OCI-LY3 (cell line): ENCODE results near the gene TMEM267.

Source experiments
- H2AFZ ChIP-seq: fragments of 200-600, 300-600 bp; shearing (Covaris generic); 2 replicates; pipeline ENCODE4 v1.6.0; 2014; ENCODE audit warnings: antibody characterized with exemption, low read depth, low read length
- H3K27ac ChIP-seq: fragments of 200-600, 300-600 bp; sonication (generic); 2 replicates; pipeline ENCODE4 v1.5.1; 2014; ENCODE audit warnings: mild to moderate bottlenecking, low read length, moderate library complexity, mixed read lengths
- H3K27me3 ChIP-seq: fragments of 200-600, 300-600 bp; sonication (generic); 2 replicates; pipeline ENCODE4 v1.6.1; 2014; ENCODE audit warnings: low read depth, low read length, mixed read lengths
- H3K36me3 ChIP-seq: fragments of 200-600, 300-600 bp; sonication (generic); replicated peaks from 2 replicates; pipeline ENCODE3; 2014; ENCODE audit warnings: low read depth, low read length, mixed read lengths
- H3K4me1 ChIP-seq: fragments of 300-600, 200-600 bp; sonication (generic); 2 replicates; pipeline ENCODE4 v1.6.1; 2014; ENCODE audit warnings: low read length, mixed read lengths
- H3K4me2 ChIP-seq: fragments of 200-600, 300-600 bp; sonication (generic); 2 replicates; pipeline ENCODE4 v1.6.1; 2014; ENCODE audit warnings: low read length, mixed read lengths
- H3K4me3 ChIP-seq: fragments of 300-600, 200-600 bp; sonication (generic); 2 replicates; pipeline ENCODE4 v1.5.1; 2014; ENCODE audit warnings: antibody characterized with exemption, mild to moderate bottlenecking, low read length, moderate library complexity
- H3K79me2 ChIP-seq: fragments of 300-600, 200-600 bp; shearing (Covaris generic); 2 replicates; pipeline ENCODE4 v1.6.1; 2014; ENCODE audit warnings: mild to moderate bottlenecking, low read length, mixed read lengths
- H3K9ac ChIP-seq: fragments of 300-600, 200-600 bp; shearing (Covaris generic); 2 replicates; pipeline ENCODE4 v1.6.0; 2014; ENCODE audit warnings: mild to moderate bottlenecking, low read length, moderate library complexity
- H3K9me3 ChIP-seq: fragments of 200-600, 300-600 bp; shearing (Covaris generic); 2 replicates; pipeline ENCODE4 v1.6.1; 2014; ENCODE audit warnings: low read length, mixed read lengths; ENCODE audit not compliant: insufficient read depth
- H4K20me1 ChIP-seq: fragments of 200-600, 300-600 bp; sonication (generic); 2 replicates; pipeline ENCODE4 v1.6.1; 2016; ENCODE audit warnings: low read length, mixed read lengths; ENCODE audit not compliant: insufficient read depth
- EZH2phosphoT487 ChIP-seq: fragments of 200-600 bp; shearing (Covaris generic); IDR thresholded peaks from 2 replicates; pipeline ENCODE4 v1.6.1; 2018; ENCODE audit warnings: antibody characterized with exemption, mixed run types, low read depth
- TF ChIP-seq, protein P1 (sequence below): fragments of 200-600, 300-600 bp; sonication (generic); IDR thresholded peaks from 2 replicates; pipeline ENCODE4 v1.5.1; 2014; ENCODE audit warnings: antibody characterized with exemption, low read length, low read depth

TMEM267 gene

DNA sequence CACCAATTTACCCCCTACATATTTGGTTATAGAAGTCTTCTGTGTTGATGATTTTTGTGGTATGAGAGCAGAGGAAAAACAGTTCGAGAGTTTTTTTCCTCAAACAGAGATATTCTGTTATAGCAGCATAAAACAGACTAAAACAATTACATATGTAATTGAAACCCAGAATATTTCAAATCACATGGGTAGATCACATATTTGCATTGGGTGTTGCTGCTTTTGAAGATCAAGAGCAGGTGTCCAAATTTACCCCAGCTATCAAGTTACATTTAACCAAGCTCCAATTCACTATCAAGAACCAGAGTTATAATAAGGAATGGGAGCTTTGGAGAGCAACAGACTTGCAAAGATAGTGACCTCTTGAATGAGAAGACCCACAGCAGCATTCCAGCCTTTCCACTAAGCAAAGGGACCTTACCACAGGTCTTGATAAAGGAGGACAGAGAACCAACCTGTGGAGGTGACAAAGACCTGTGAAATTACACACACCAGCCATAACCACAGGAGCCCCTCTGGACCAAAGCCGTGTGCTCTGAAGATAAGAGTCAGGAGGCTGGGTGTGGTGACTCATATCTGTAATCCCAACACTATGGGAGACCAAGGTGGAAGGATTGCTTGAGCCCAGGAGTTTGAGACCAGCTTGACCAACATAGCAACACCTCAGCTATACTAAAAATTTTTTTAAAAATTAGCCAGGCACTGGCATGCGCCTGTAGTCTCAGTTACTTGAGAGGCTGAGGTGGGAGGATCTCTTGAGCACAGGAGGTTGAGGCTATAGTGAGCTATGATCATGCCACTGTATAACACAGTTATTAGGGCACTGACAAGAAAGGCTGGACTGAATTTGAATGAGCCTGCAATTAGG is 67.5 kb downstream of the TMEM267 start:
- Histone ChIP-seq H3K27ac (no peak overlapping the region), H3K79me2 (no peaks in the 10 kb centered on the region), H3K4me1 (no peaks in the 10 kb centered on the region), H3K36me3 (no peaks in the 10 kb centered on the region), H3K9ac (no peak overlapping the region), H3K27me3 (no peaks in the 10 kb centered on the region), H2AFZ (no peak overlapping the region), H4K20me1 (no peaks in the 10 kb centered on the region), H3K9me3 (no peaks in the 10 kb centered on the region), H3K4me2 (no peak overlapping the region), H3K4me3 (no peak overlapping the region)
- TF ChIP-seq EZH2phosphoT487, result no peak
- TF ChIP-seq, protein P1, sequence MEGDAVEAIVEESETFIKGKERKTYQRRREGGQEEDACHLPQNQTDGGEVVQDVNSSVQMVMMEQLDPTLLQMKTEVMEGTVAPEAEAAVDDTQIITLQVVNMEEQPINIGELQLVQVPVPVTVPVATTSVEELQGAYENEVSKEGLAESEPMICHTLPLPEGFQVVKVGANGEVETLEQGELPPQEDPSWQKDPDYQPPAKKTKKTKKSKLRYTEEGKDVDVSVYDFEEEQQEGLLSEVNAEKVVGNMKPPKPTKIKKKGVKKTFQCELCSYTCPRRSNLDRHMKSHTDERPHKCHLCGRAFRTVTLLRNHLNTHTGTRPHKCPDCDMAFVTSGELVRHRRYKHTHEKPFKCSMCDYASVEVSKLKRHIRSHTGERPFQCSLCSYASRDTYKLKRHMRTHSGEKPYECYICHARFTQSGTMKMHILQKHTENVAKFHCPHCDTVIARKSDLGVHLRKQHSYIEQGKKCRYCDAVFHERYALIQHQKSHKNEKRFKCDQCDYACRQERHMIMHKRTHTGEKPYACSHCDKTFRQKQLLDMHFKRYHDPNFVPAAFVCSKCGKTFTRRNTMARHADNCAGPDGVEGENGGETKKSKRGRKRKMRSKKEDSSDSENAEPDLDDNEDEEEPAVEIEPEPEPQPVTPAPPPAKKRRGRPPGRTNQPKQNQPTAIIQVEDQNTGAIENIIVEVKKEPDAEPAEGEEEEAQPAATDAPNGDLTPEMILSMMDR, result no peak

DNA sequence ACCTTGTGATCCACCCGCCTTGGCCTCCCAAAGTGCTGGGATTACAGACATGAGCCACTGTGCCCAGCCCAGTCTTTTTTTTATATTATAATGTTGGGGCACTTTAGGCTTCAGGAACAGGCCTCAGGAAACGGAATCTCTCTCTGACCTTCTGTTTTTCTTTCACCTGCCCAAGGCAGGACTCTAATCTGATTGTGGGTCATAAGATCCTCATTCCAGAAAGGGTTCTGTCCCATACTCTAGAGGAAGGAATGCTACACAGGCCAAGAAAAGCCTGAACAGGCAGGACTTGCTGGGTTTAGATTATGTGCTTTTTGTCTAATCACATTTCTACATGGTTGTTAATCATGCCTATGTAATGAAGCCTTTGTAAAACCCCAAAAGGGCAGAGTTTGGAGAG is 69.7 kb downstream of the TMEM267 start:
- Histone ChIP-seq H3K4me2 (no peak overlapping the region), H3K79me2 (no peaks in the 10 kb centered on the region), H3K9ac (no peak overlapping the region), H4K20me1 (no peaks in the 10 kb centered on the region), H3K9me3 (no peaks in the 10 kb centered on the region), H3K27ac (no peak overlapping the region), H3K27me3 (no peaks in the 10 kb centered on the region), H2AFZ (no peak overlapping the region), H3K4me1 (no peaks in the 10 kb centered on the region), H3K4me3 (no peak overlapping the region), H3K36me3 (no peaks in the 10 kb centered on the region)
- no peak for TF ChIP-seq EZH2phosphoT487
- TF ChIP-seq, protein P1, result no peak

DNA sequence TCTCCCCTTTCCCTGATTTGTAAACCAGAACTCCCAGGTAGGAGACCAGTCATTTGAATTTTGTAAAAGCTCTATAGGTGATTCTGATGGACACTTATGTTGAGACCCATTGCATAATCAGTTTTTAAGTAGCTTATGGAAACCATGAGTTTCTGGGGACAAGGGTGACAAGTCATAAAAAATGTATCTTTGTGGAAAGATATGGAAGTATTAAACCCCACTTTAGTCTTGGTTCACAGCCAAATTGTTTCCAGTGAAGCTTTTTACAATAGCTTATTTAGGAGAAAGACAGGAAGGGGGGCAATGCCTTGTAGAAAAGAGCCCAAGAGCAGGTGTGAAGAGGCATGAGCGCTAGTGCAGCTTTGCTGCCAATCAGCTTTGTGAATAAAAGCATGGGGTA is 71.0 kb downstream of the TMEM267 start:
- Histone ChIP-seq H3K27me3 (no peaks in the 10 kb centered on the region), H3K36me3 (no peaks in the 10 kb centered on the region), H2AFZ (no peak overlapping the region), H4K20me1 (no peaks in the 10 kb centered on the region), H3K4me3 (no peak overlapping the region), H3K4me2 (no peak overlapping the region), H3K79me2 (no peaks in the 10 kb centered on the region), H3K9me3 (no peaks in the 10 kb centered on the region), H3K4me1 (no peaks in the 10 kb centered on the region), H3K27ac (no peak overlapping the region), H3K9ac (no peak overlapping the region)
- TF ChIP-seq, protein P1, result no peak
- TF ChIP-seq EZH2phosphoT487, result no peak

DNA sequence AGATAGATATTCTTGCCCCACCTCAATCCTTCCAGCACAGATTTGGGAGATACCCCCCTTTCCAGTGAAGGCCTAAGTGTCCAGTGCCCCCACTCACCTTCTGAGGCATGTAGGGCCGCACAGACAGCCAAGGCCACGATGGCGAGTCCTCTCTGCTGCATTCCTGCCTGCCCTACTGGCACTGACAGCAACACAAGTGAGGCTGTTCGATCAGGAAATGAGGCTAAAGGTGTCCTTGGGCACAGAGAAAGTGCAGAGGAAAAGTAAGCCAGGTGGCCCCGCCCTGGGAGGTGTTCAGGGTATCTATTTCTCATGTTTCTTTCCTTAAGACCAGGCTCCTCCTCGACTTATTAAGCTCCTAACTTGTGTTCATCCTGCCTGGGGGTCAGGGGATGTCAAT is 71.5 kb downstream of the TMEM267 start, which contains the start of gene CCL28:
Gene CCL28 (minus strand): TSS at position 236 of the 400 bp plus-strand sequence. CDS start 75 bp downstream, at position 161.
- Histone ChIP-seq H3K4me3 (no peak within 1 kb of the TSS), H3K4me2 (no peak within 1 kb of the TSS), H3K9me3 (no peaks in the 10 kb centered on the region), H3K79me2 (no peaks in the 10 kb centered on the region), H3K9ac (no peak within 1 kb of the TSS), H2AFZ (no peak within 1 kb of the TSS), H3K27me3 (no peaks in the 10 kb centered on the region), H3K4me1 (no peaks in the 10 kb centered on the region), H3K36me3 (no peaks in the 10 kb centered on the region), H3K27ac (no peak within 1 kb of the TSS), H4K20me1 (no peaks in the 10 kb centered on the region)
- TF ChIP-seq EZH2phosphoT487, result no peak
- TF ChIP-seq, protein P1, result no peak
